GM21423 (cell line): ENCODE measurements around the gene HSD3B1.
"Not testable (repeated sequence)": the region's sequence is repeated elsewhere in the genome, so short reads cannot be mapped to it uniquely, and the experiment has no call there.

Experiments
- ATAC-seq: cut with Tn5 transposase; IDR thresholded peaks from one replicate; pipeline ENCODE4 v1.9.1; 2021; ENCODE audit warnings: mild to moderate bottlenecking, moderate library complexity; ENCODE audit not compliant: unreplicated experiment

Gene HSD3B1

GRCh38 chr1:119489201-119489600 lies 17.8 kb upstream of the HSD3B1 start:
- no peak for ATAC-seq

- ATAC-seq, result no peak
These were observed 16.1 kb upstream of the HSD3B1 start for GRCh38 chr1:119490925-119491324.

GRCh38 chr1:119492763-119493162 lies 14.2 kb upstream of the HSD3B1 start:
- ATAC-seq, result no peak

GRCh38 chr1:119504831-119505230 lies 2.2 kb upstream of the HSD3B1 start:
- ATAC-seq, result no peak

GRCh38 chr1:119510046-119510445 lies 3.0 kb downstream of the HSD3B1 start:
- ATAC-seq, result no peak

- no peak for ATAC-seq
These were observed 8.2 kb downstream of the HSD3B1 start for GRCh38 chr1:119515221-119515620.

GRCh38 chr1:119516247-119516646 lies 9.2 kb downstream of the HSD3B1 start:
- ATAC-seq, result no peak

GRCh38 chr1:119516680-119517079 lies 9.7 kb downstream of the HSD3B1 start:
- no peak for ATAC-seq

GRCh38 chr1:119517667-119518066 lies 10.7 kb downstream of the HSD3B1 start:
- ATAC-seq, result not testable (repeated sequence)

GRCh38 chr1:119531606-119532323 lies 24.8 kb downstream of the HSD3B1 start:
- no peak for ATAC-seq

GRCh38 chr1:119532324-119532910 lies 25.4 kb downstream of the HSD3B1 start:
- ATAC-seq, result no peak

GRCh38 chr1:119535381-119535780 lies 28.4 kb downstream of the HSD3B1 start:
- no peak for ATAC-seq

GRCh38 chr1:119537966-119538365 lies 31.0 kb downstream of the HSD3B1 start:
- no peak for ATAC-seq

GRCh38 chr1:119539636-119540035 lies 32.6 kb downstream of the HSD3B1 start:
- no peak for ATAC-seq

- ATAC-seq, result no peak
These were observed 34.4 kb downstream of the HSD3B1 start for GRCh38 chr1:119541389-119541788.

- ATAC-seq, result no peak
These were observed 35.5 kb downstream of the HSD3B1 start for GRCh38 chr1:119542492-119542946.

- no peak for ATAC-seq
These were observed 37.3 kb downstream of the HSD3B1 start for GRCh38 chr1:119544165-119544762.

- no peak for ATAC-seq
These were observed 39.6 kb downstream of the HSD3B1 start for GRCh38 chr1:119546641-119547040.

GRCh38 chr1:119547306-119547705 lies 40.3 kb downstream of the HSD3B1 start:
- no peak for ATAC-seq

GRCh38 chr1:119547805-119548204 lies 40.8 kb downstream of the HSD3B1 start:
- no peak for ATAC-seq

GRCh38 chr1:119549719-119550132 lies 42.7 kb downstream of the HSD3B1 start:
- no peak for ATAC-seq

GRCh38 chr1:119550381-119550780 lies 43.4 kb downstream of the HSD3B1 start:
- ATAC-seq, result no peak
